HepG2 (cell line): Measurements from ENCODE around the gene EYA2. TPM values are rescaled to one million over a fixed set of nuclear protein-coding genes. Genes with fewer than 3 reads are reported as not detected.
A peak's percentile ranks its signal among the peaks of the same experiment; 100 is the strongest.

ENCODE experiments used
- ATAC-seq: fragments of 200-7000 bp; cut with Tn5 transposase; 3 replicates; pipeline ENCODE4 v1.9.1; 2020; ENCODE audit warnings: mild to moderate bottlenecking, moderate library complexity
- BruUV-seq: library from RNA; stranded (reverse); fragments of 400-500 nt; replicated peaks from 2 replicates; lab custom pipeline; 2021; lab: Mats Ljungman, UMichigan
- CTCF ChIA-PET: fragments of 300-600 bp; formaldehyde crosslinking; extraction: SDS; loops from one replicate; lab custom pipeline; 2021; ENCODE audit warnings: low total read pairs, inconsistent platforms, low intra/inter-chr PET ratio; lab: Yijun Ruan, JAX
- POLR2A ChIA-PET: fragments of 350-600 bp; sonication (Branson Sonifier 250); formaldehyde crosslinking; loops from one replicate; lab custom pipeline; 2020; ENCODE audit warnings: antibody characterized with exemption, inconsistent platforms; lab: Yijun Ruan, JAX
- DNase-seq: peaks from one replicate; pipeline ENCODE4 v3.0.0-alpha.2; 2015; ENCODE audit warnings: low spot score
- FAIRE-seq: peaks from 3 replicates; lab custom pipeline; 2011; peaks lifted over from hg19 to GRCh38; lab: Jason Lieb, UNC
- H2AFZ ChIP-seq: one replicate; pipeline ENCODE4 v1.6.1; 2011; ENCODE audit warnings: low read length, inconsistent platforms
- H3K27ac ChIP-seq: fragments of 300-600 bp; 3 replicates; pipeline ENCODE4 v1.8.0; 2011; ENCODE audit warnings: mixed run types, mild to moderate bottlenecking, mixed read lengths, low read length, inconsistent platforms; ENCODE audit not compliant: insufficient read depth; ENCODE audit errors: extremely low read length
- H3K27me3 ChIP-seq, 2 experiments: fragments of 200-600 bp in 1 of 2; 2 replicates in 1 of 2; 3 replicates in 1 of 2; pipeline versions ENCODE4 v1.6.0 to v1.8.0; 2011; ENCODE audit warnings: low read length in 2 of 2, mild to moderate bottlenecking in 2 of 2, moderate library complexity in 2 of 2, inconsistent platforms in 1 of 2; ENCODE audit not compliant: insufficient read depth in 2 of 2, control insufficient read depth in 1 of 2
- H3K36me3 ChIP-seq, 2 experiments: fragments of 200-600 bp in 1 of 2; replicated peaks in 1 of 2; 2 replicates in 1 of 2; 3 replicates in 1 of 2; pipeline versions ENCODE4 v1.5.1 to v1.8.0; 2011; ENCODE audit warnings: low read length in 2 of 2, inconsistent platforms in 1 of 2; ENCODE audit not compliant: insufficient read depth in 2 of 2, control insufficient read depth in 1 of 2
- H3K4me1 ChIP-seq: 2 replicates; pipeline ENCODE4 v1.5.1; 2012; ENCODE audit warnings: low read length, inconsistent platforms; ENCODE audit not compliant: insufficient read depth
- H3K4me2 ChIP-seq: 2 replicates; pipeline ENCODE4 v1.6.0; 2011; ENCODE audit warnings: low read depth, low read length, inconsistent platforms
- H3K4me3 ChIP-seq, 3 experiments: fragments of 200-600 bp in 1 of 3; sonication (generic), shearing (Covaris generic) in 1 of 3; replicated peaks in 1 of 3; 2 replicates each; pipeline ENCODE4 v1.5.1; 2011 to 2016; ENCODE audit warnings: low read length in 3 of 3, inconsistent platforms in 2 of 3, low read depth in 2 of 3, mild to moderate bottlenecking in 2 of 3, control low read depth in 1 of 3, mixed read lengths in 1 of 3; ENCODE audit not compliant: insufficient read depth in 1 of 3
- H3K79me2 ChIP-seq: one replicate; pipeline ENCODE4 v1.6.1; 2011; ENCODE audit warnings: low read length, inconsistent platforms; ENCODE audit not compliant: insufficient read depth
- H3K9ac ChIP-seq: 2 replicates; pipeline ENCODE4 v1.6.0; 2011; ENCODE audit warnings: mild to moderate bottlenecking, low read depth, low read length, inconsistent platforms; ENCODE audit not compliant: insufficient read depth
- H3K9me3 ChIP-seq: 2 replicates; pipeline ENCODE4 v1.5.1; 2012; ENCODE audit warnings: mild to moderate bottlenecking, low read length
- H4K20me1 ChIP-seq: 2 replicates; pipeline ENCODE4 v1.6.0; 2011; ENCODE audit warnings: inconsistent platforms, mild to moderate bottlenecking, low read length, moderate library complexity; ENCODE audit not compliant: insufficient read depth
- EP300 ChIP-seq, 3 experiments: sonication (generic) in 1 of 3; formaldehyde crosslinking in 1 of 3; IDR thresholded peaks; 2 replicates each; pipeline versions ENCODE4 v1.5.1 to v1.6.1; 2011 to 2020; ENCODE audit warnings: low read depth in 2 of 3, low read length in 2 of 3, borderline replicate concordance in 1 of 3, improper control_type of control experiment in 1 of 3, mild to moderate bottlenecking in 1 of 3, missing genetic modification reagents in 1 of 3, moderate library complexity in 1 of 3
- FOSL2 ChIP-seq: sonication (generic); formaldehyde crosslinking; IDR thresholded peaks from 2 replicates; pipeline ENCODE4 v1.4.0; 2020; ENCODE audit warnings: missing genetic modification reagents
- FOXA1 ChIP-seq, 2 experiments: fragments of 450-650 bp in 1 of 2; sonication (generic) in 1 of 2; formaldehyde crosslinking in 1 of 2; IDR thresholded peaks; 2 replicates each; pipeline versions ENCODE4 v1.4.0 to v1.6.1; 2016 to 2020; ENCODE audit warnings: missing genetic modification reagents in 1 of 2
- MBD4 ChIP-seq: IDR thresholded peaks from 2 replicates; pipeline ENCODE4 v1.6.1; 2012; ENCODE audit warnings: low read length, inconsistent platforms, borderline replicate concordance
- NKX3-1 ChIP-seq: sonication (generic); formaldehyde crosslinking; IDR thresholded peaks from 2 replicates; pipeline ENCODE4 v1.5.0; 2020; ENCODE audit warnings: missing genetic modification reagents
- NR2F1 ChIP-seq, 2 experiments: fragments of 450-650 bp in 1 of 2; formaldehyde crosslinking in 1 of 2; IDR thresholded peaks; 2 replicates each; pipeline versions ENCODE4 v1.5.0 to v1.6.1; 2016 to 2020; ENCODE audit warnings: mild to moderate bottlenecking in 1 of 2, missing compliant biosample characterization in 1 of 2, missing genetic modification reagents in 1 of 2, moderate library complexity in 1 of 2
- PAX8 ChIP-seq: sonication (generic); formaldehyde crosslinking; IDR thresholded peaks from 2 replicates; pipeline ENCODE4 v1.8.0; 2022; ENCODE audit warnings: mild to moderate bottlenecking, missing genetic modification reagents, borderline replicate concordance
- PRDM10 ChIP-seq: sonication (generic); formaldehyde crosslinking; IDR thresholded peaks from 2 replicates; pipeline ENCODE4 v1.4.0; 2020; ENCODE audit warnings: low read depth, missing genetic modification reagents
- SNAPC4 ChIP-seq: sonication (generic); formaldehyde crosslinking; IDR thresholded peaks from 2 replicates; pipeline ENCODE4 v1.4.0; 2020; ENCODE audit warnings: mild to moderate bottlenecking, missing genetic modification reagents
- ZKSCAN8 ChIP-seq: IDR thresholded peaks from 2 replicates; pipeline ENCODE4 v1.6.1; 2016; ENCODE audit warnings: borderline replicate concordance, missing genetic modification reagents, missing compliant biosample characterization
- ZNF414 ChIP-seq: sonication (generic); formaldehyde crosslinking; IDR thresholded peaks from 2 replicates; pipeline ENCODE4 v1.5.0; 2020; ENCODE audit warnings: missing genetic modification reagents
- ZNF44 ChIP-seq: sonication (generic); formaldehyde crosslinking; IDR thresholded peaks from 2 replicates; pipeline ENCODE4 v1.5.1; 2020; ENCODE audit warnings: mild to moderate bottlenecking, missing genetic modification reagents
- ZNF546 ChIP-seq: sonication (generic); formaldehyde crosslinking; conservative IDR thresholded peaks from 2 replicates; pipeline ENCODE4 v1.8.1; 2023; ENCODE audit warnings: mild to moderate bottlenecking, missing genetic modification reagents
- ZNF772 ChIP-seq: sonication (generic); formaldehyde crosslinking; IDR thresholded peaks from 2 replicates; pipeline ENCODE4 v1.5.0; 2020; ENCODE audit warnings: mild to moderate bottlenecking, missing genetic modification reagents
- WGBS: methylation state at CpG from one replicate; pipeline ENCODE4 v1.1.6; 2017; ENCODE audit warnings: low lambda C conversion rate; 5-methylcytosine and 5-hydroxymethylcytosine counted together
- in situ Hi-C: cut with HindIII; loops from 2 replicates; pipeline ENCODE4 v1.10.0; 2017; ENCODE audit warnings: low pct_unique_long_range_greater_than_20kb; ENCODE audit not compliant: extremely low pct_ligation_motif_present
- intact Hi-C: fragments of 100-400 bp; cut with micrococcal nuclease; formaldehyde crosslinking; loops from one replicate; pipeline ENCODE4 v1.10.0; 2022; ENCODE audit not compliant: unreplicated experiment
- polyA plus RNA-seq, 8 experiments: library from polyadenylated mRNA; depleted of rRNA in 3 of 8; stranded (reverse) in 7 of 8; unstranded in 1 of 8; fragments of >200 nt; fragmentation: Illumina TruSeq in 4 of 8; extraction: Trizol in 4 of 8; gene quantifications; 2 replicates each; pipeline versions ENCODE4 v1.2.1 to v1.2.3, GENCODE V29; 2011 to 2016; ENCODE audit warnings: low read depth in 4 of 8, missing spikeins in 1 of 8, mixed read lengths in 1 of 8; ENCODE audit not compliant: insufficient read depth in 1 of 8
- total RNA-seq, 5 experiments: library from RNA; depleted of rRNA; stranded (reverse); fragments of >200 nt; fragmentation: Illumina TruSeq; extraction: Trizol; gene quantifications; 2 replicates each; pipeline ENCODE4 v1.2.3, GENCODE V29; 2016; ENCODE audit warnings: low read depth in 1 of 5

The EYA2 gene
- total and polyA plus RNA-seq, 2 of the 13 experiments (the other 11 are each of a cell fraction or from before 2014, with no cell fraction given): not detected

GRCh38 chr20:46959081-46959692, 64.5 kb downstream of the EYA2 start:
- H3K79me2 ChIP-seq: no peaks in the 10 kb centered on the region
- H3K9me3 ChIP-seq: no peaks in the 10 kb centered on the region
- no peak for FAIRE-seq
- peaks cover 1 to 21% of the 10 kb centered on the region in 2 experiments; a peak in 2 of 5 replicates for H3K27me3 ChIP-seq
- ATAC-seq: peak; percentile 55
- H3K27ac ChIP-seq: no peak overlapping the region
- H3K4me2 ChIP-seq: no peak overlapping the region
- WGBS: 27% methylated on average over 13 of the region's 13 CpGs
- no peak overlapping the region for H3K9ac ChIP-seq
- intact Hi-C loops: no loop called here
- no peaks in the 10 kb centered on the region for H3K36me3 ChIP-seq
- no peak overlapping the region for H2AFZ ChIP-seq
- no TSS peak for BruUV-seq
- no peaks in the 10 kb centered on the region for H4K20me1 ChIP-seq
- CTCF ChIA-PET: no interaction called here
- no peaks in the 10 kb centered on the region for H3K4me1 ChIP-seq
- H3K4me3 ChIP-seq: no peak overlapping the region
- peak; percentile 59 for DNase-seq
- POLR2A ChIA-PET: no interaction called here
- in situ Hi-C loops: no loop called here
- no peak for TF ChIP-seq MBD4
- 0 out of 4 replicates have a peak, but pooled peaks of 1 of the 2 experiments have one; percentile 43 for TF ChIP-seq EP300 (IDR thresholded peaks at IDR 0.05; ENCODE audit: low read depth in 2 of 2, low read length in 2 of 2)
- no peak for TF ChIP-seq EP300 (CRISPR knock-in tag; IDR thresholded peaks at IDR 0.05; ENCODE audit: borderline replicate concordance)
- TF ChIP-seq NR2F1 (CRISPR knock-in tag; IDR thresholded peaks at IDR 0.05): peak in 1 of 2 experiments; percentile 54; a peak in 2 of 4 replicates
- no peak for TF ChIP-seq ZNF772 (CRISPR knock-in tag)
- TF ChIP-seq SNAPC4 (CRISPR knock-in tag): no peak
- no peak for TF ChIP-seq ZNF546 (CRISPR knock-in tag)
- peak; percentile 81 for TF ChIP-seq ZKSCAN8 (CRISPR knock-in tag)
- no peak for TF ChIP-seq ZNF414
- TF ChIP-seq FOXA1 (IDR thresholded peaks at IDR 0.05): no peak
- peak; percentile 31; the same call in 1 of the 2 replicates for TF ChIP-seq FOXA1 (CRISPR knock-in tag; IDR thresholded peaks at IDR 0.05)
- peak; percentile 93 for TF ChIP-seq PRDM10 (CRISPR knock-in tag)
- no peak for TF ChIP-seq NKX3-1
- no peak for TF ChIP-seq ZNF44
- no peak for TF ChIP-seq PAX8 (CRISPR knock-in tag)
- peak; percentile 87 for TF ChIP-seq FOSL2
